NCI-H2227 treated with DMSO at 0.1 percent for 48 hours (cell line): Measurements from ENCODE around the gene CHSY3.

ENCODE experiments used
- DNase-seq: peaks from one replicate; lab custom pipeline; 2025; lab: John Stamatoyannopoulos, UW

CHSY3 gene

GRCh38 chr5:129945774-129946270 is 41.6 kb downstream of the CHSY3 start:
- no peak for DNase-seq

- no peak for DNase-seq
Observed at GRCh38 chr5:129951039-129951438, 46.8 kb downstream of the CHSY3 start.

- no peak for DNase-seq
Observed at GRCh38 chr5:129958581-129958980, 54.3 kb downstream of the CHSY3 start.

GRCh38 chr5:129960831-129961230 is 56.6 kb downstream of the CHSY3 start:
- no peak for DNase-seq

GRCh38 chr5:129962506-129962905 is 58.2 kb downstream of the CHSY3 start:
- DNase-seq = no peak

- DNase-seq = no peak
Observed at GRCh38 chr5:129963359-129963758, 59.1 kb downstream of the CHSY3 start.

- DNase-seq = no peak
Observed at GRCh38 chr5:129966071-129966470, 61.8 kb downstream of the CHSY3 start.

- DNase-seq = no peak
Observed at GRCh38 chr5:129971714-129972113, 67.4 kb downstream of the CHSY3 start.

GRCh38 chr5:129972465-129973141 is 68.3 kb downstream of the CHSY3 start:
- DNase-seq = no peak

GRCh38 chr5:129973716-129974426 is 69.6 kb downstream of the CHSY3 start:
- no peak for DNase-seq

GRCh38 chr5:129977810-129978209 is 73.5 kb downstream of the CHSY3 start:
- DNase-seq = no peak

- no peak for DNase-seq
Observed at GRCh38 chr5:129978270-129978669, 74.0 kb downstream of the CHSY3 start.

GRCh38 chr5:129988453-129988852 is 84.2 kb downstream of the CHSY3 start:
- no peak for DNase-seq

- DNase-seq = no peak
Observed at GRCh38 chr5:129991780-129992179, 87.5 kb downstream of the CHSY3 start.

- DNase-seq = no peak
Observed at GRCh38 chr5:129996896-129997295, 92.6 kb downstream of the CHSY3 start.

GRCh38 chr5:130000460-130000859 is 96.2 kb downstream of the CHSY3 start:
- no peak for DNase-seq

- no peak for DNase-seq
Observed at GRCh38 chr5:130002183-130002582, 97.9 kb downstream of the CHSY3 start.

- no peak for DNase-seq
Observed at GRCh38 chr5:130002876-130003275, 98.6 kb downstream of the CHSY3 start.

GRCh38 chr5:130011986-130012385 is 107.7 kb downstream of the CHSY3 start:
- DNase-seq = no peak

- DNase-seq = no peak
Observed at GRCh38 chr5:130017173-130017572, 112.9 kb downstream of the CHSY3 start.

GRCh38 chr5:130018641-130019040 is 114.4 kb downstream of the CHSY3 start:
- DNase-seq = no peak

GRCh38 chr5:130021000-130021399 is 116.7 kb downstream of the CHSY3 start:
- DNase-seq = no peak

- no peak for DNase-seq
Observed at GRCh38 chr5:130021876-130022275, 117.6 kb downstream of the CHSY3 start.

- no peak for DNase-seq
Observed at GRCh38 chr5:130023604-130024003, 119.3 kb downstream of the CHSY3 start.
